Stomach (tissue), 9 donors: ENCODE results near the gene KCNAB1. TPM values are rescaled to one million over a fixed set of nuclear protein-coding genes. Genes with fewer than 3 reads are reported as not detected.

ENCODE experiments used
- DNase-seq, 2 donors: peaks; one replicate each; pipeline versions ENCODE4 v3.0.0 to v3.0.0-alpha.2; 2013 to 2019
- H3K27ac ChIP-seq, 5 donors: fragments of 200-600 bp in 4 of 5; sonication (generic) in 4 of 5; one replicate each; pipeline ENCODE4 v1.5.1; 2013 to 2019; ENCODE audit warnings: mild to moderate bottlenecking in 1 of 5, moderate library complexity in 1 of 5
- H3K27me3 ChIP-seq, 3 donors: fragments of 200-600 bp; sonication (generic); one replicate each; pipeline ENCODE4 v1.5.1; 2017 to 2019; ENCODE audit warnings: mixed run types in 1 of 3
- H3K36me3 ChIP-seq, 4 donors: fragments of 200-600 bp; sonication (generic); 1 replicate in 3 of 4; 2 replicates in 1 of 4; pipeline ENCODE4 v1.5.1; 2016 to 2019
- H3K4me1 ChIP-seq, 4 donors: fragments of 200-600 bp; sonication (generic); one replicate each; pipeline ENCODE4 v1.5.1; 2016 to 2019
- H3K4me3 ChIP-seq, 4 donors: fragments of 200-600 bp; sonication (generic) in 3 of 4; one replicate each; pipeline ENCODE4 v1.5.1; 2016 to 2019; ENCODE audit warnings: mild to moderate bottlenecking in 1 of 4
- H3K9me3 ChIP-seq, 4 donors: fragments of 200-600 bp; sonication (generic); one replicate each; pipeline ENCODE4 v1.5.1; 2016 to 2019
- EP300 ChIP-seq: sonication (generic); formaldehyde crosslinking; IDR thresholded peaks from one replicate; pipeline ENCODE4 v1.6.1; 2017; ENCODE audit warnings: antibody characterized with exemption
- POLR2A ChIP-seq, 4 donors: fragments of 450-650 bp; IDR thresholded peaks; one replicate each; pipeline ENCODE4 v1.6.1; 2016; ENCODE audit warnings: antibody characterized with exemption in 4 of 4, control low read depth in 2 of 4, mild to moderate bottlenecking in 1 of 4, moderate library complexity in 1 of 4
- POLR2AphosphoS5 ChIP-seq, 3 donors: sonication (generic); formaldehyde crosslinking; IDR thresholded peaks; one replicate each; pipeline ENCODE4 v1.6.1; 2016; ENCODE audit warnings: antibody characterized with exemption in 3 of 3
- WGBS, 5 donors: extraction: QIAGEN DNeasy Blood & Tissue Kit in 3 of 5; methylation state at CpG; one replicate each; pipeline versions ENCODE4 v1.1.5 to v1.1.7; 2013 to 2018; 5-methylcytosine and 5-hydroxymethylcytosine counted together
- intact Hi-C: fragments of 100-400 bp; cut with DNase I; formaldehyde crosslinking; loops from one replicate; pipeline ENCODE4 v1.15.1; 2023; ENCODE audit warnings: low total_unique reads
- polyA plus RNA-seq, 3 donors: library from polyadenylated mRNA; stranded (reverse); fragments of 200-250 nt; gene quantifications; one replicate each; pipeline ENCODE4 v1.2.3, GENCODE V29; 2013
- total RNA-seq, 5 donors: library from RNA; depleted of rRNA; stranded (reverse); fragments of >200 nt; gene quantifications; one replicate each; pipeline versions ENCODE4 v1.1.0 to v1.2.3, GENCODE V29; 2014 to 2016
- TF ChIP-seq, protein P1 (sequence below), 7 experiments: fragments of 450-650 bp in 4 of 7; fragments of 200-600 bp in 3 of 7; sonication (generic) in 3 of 7; IDR thresholded peaks; one replicate each; pipeline ENCODE4 v1.5.1; 2016 to 2019; ENCODE audit warnings: antibody characterized with exemption in 7 of 7, control low read depth in 2 of 7, mild to moderate bottlenecking in 1 of 7
- donor health status: healthy with polysubstance abuse.
- donor health status: Bipolar disorder and iron deficiency.
- donor health status: healthy.

KCNAB1 gene
- total and polyA plus RNA-seq, 8 donors, result 0.12 to 3.8 (median 0.29) TPM; not detected in 2

DNA sequence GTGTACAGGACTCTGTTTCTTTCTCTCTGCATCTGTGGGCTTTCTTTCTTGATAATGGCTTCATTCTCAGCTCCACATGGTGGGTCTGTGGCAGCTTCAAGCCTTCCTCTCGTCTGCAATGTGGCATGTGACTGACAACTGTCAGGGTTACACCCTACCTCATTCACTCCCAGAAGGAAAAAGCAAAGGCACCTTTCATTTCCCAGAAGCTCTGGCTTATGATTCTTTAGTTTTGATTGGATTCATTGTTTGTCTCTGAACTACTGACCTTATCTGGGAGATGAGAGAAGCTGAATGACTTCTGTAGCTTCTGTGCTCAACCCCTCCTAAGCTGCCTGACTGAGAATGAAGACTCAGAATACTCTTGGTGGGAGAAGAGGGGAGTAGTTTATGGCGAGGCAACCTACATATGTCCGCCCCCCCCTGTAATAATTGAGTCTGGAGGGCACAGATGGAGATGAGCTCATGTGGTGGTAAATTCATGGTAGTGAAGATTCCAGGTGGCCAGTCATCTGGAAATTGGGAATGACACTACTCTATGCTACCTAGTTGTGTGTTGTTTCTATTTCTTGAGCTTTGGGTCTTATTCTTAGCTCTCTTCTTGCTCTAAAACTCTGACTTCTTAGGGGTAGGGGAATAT is 38.4 kb downstream of the KCNAB1 start:
- no peak overlapping the region for H3K27ac ChIP-seq
- 81 to 92% (median 85%) methylated on average over 3 of the region's 3 CpGs for WGBS, 5 donors
- no peaks in the 10 kb centered on the region for H3K4me1 ChIP-seq
- intact Hi-C loops, result loop anchor here (10.0 kb wide), 1 partner anchor 286 kb away; no protein-coding TSS in a partner anchor
- no peaks in the 10 kb centered on the region for H3K36me3 ChIP-seq
- DNase-seq, result no peak
- no peaks in the 10 kb centered on the region for H3K27me3 ChIP-seq
- H3K4me3 ChIP-seq, result no peak overlapping the region
- no peaks in the 10 kb centered on the region for H3K9me3 ChIP-seq
- no peak for TF ChIP-seq EP300
- TF ChIP-seq, protein P1, sequence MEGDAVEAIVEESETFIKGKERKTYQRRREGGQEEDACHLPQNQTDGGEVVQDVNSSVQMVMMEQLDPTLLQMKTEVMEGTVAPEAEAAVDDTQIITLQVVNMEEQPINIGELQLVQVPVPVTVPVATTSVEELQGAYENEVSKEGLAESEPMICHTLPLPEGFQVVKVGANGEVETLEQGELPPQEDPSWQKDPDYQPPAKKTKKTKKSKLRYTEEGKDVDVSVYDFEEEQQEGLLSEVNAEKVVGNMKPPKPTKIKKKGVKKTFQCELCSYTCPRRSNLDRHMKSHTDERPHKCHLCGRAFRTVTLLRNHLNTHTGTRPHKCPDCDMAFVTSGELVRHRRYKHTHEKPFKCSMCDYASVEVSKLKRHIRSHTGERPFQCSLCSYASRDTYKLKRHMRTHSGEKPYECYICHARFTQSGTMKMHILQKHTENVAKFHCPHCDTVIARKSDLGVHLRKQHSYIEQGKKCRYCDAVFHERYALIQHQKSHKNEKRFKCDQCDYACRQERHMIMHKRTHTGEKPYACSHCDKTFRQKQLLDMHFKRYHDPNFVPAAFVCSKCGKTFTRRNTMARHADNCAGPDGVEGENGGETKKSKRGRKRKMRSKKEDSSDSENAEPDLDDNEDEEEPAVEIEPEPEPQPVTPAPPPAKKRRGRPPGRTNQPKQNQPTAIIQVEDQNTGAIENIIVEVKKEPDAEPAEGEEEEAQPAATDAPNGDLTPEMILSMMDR (IDR thresholded peaks at IDR 0.05), result no peak
- TF ChIP-seq POLR2AphosphoS5 (IDR thresholded peaks at IDR 0.05), result no peak
- TF ChIP-seq POLR2A (IDR thresholded peaks at IDR 0.05), result no peak

- no peak for DNase-seq
- no peak overlapping the region for H3K4me3 ChIP-seq
- H3K36me3 ChIP-seq, result no peaks in the 10 kb centered on the region
- intact Hi-C loops, result no loop called here
- no peaks in the 10 kb centered on the region for H3K27me3 ChIP-seq
- H3K27ac ChIP-seq, result no peak overlapping the region
- H3K4me1 ChIP-seq, result no peaks in the 10 kb centered on the region
- 41 to 59% (median 50%) methylated on average over 3 of the region's 3 CpGs for WGBS, 5 donors
- H3K9me3 ChIP-seq, result no peaks in the 10 kb centered on the region
- TF ChIP-seq EP300 (no peak), POLR2AphosphoS5 (IDR thresholded peaks at IDR 0.05) (no peak), POLR2A (IDR thresholded peaks at IDR 0.05) (no peak)
- TF ChIP-seq, protein P1 (IDR thresholded peaks at IDR 0.05), result no peak
Measured at GRCh38 chr3:156160647-156161046, 40.3 kb downstream of the KCNAB1 start.

- TF ChIP-seq POLR2A (IDR thresholded peaks at IDR 0.05) (no peak), EP300 (no peak)
- TF ChIP-seq, protein P1 (IDR thresholded peaks at IDR 0.05), result no peak
- no peaks in the 10 kb centered on the region for H3K4me1 ChIP-seq
- H3K9me3 ChIP-seq, result no peaks in the 10 kb centered on the region
- no peak overlapping the region for H3K27ac ChIP-seq
- no peaks in the 10 kb centered on the region for H3K27me3 ChIP-seq
- 32 to 68% (median 47%) methylated on average over 1 of the region's 1 CpG for WGBS, 5 donors
- H3K4me3 ChIP-seq, result no peak overlapping the region
- DNase-seq, result no peak
- H3K36me3 ChIP-seq, result no peaks in the 10 kb centered on the region
- intact Hi-C loops, result no loop called here
Measured at GRCh38 chr3:156161172-156161571, 40.8 kb downstream of the KCNAB1 start.

DNA sequence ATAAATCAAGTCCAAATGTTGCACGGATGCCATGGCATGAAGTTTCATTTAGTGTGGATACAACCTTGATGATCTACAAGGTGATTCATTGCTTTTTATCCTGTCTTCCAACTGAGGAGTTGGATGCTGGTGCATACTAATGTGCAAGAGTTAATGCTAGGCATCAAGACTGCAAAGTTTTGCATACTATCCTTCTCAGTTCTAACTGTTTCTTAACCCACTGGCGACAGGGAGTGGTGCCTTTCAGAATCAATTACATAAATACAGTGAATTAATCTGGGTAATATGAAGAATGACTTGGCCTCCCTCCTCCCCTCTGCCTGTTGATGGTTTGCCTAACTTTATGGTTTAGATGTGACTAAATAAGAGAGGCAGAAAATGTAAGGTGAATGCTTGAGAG is 43.5 kb downstream of the KCNAB1 start:
- H3K9me3 ChIP-seq, result no peaks in the 10 kb centered on the region
- H3K4me3 ChIP-seq, result no peak overlapping the region
- H3K36me3 ChIP-seq, result no peaks in the 10 kb centered on the region
- TF ChIP-seq, protein P1 (IDR thresholded peaks at IDR 0.05), result no peak
- TF ChIP-seq POLR2AphosphoS5 (IDR thresholded peaks at IDR 0.05) (no peak), POLR2A (IDR thresholded peaks at IDR 0.05) (no peak), EP300 (no peak)
- 66 to 88% (median 80%) methylated on average over 2 of the region's 2 CpGs for WGBS, 5 donors
- H3K27ac ChIP-seq, result no peak overlapping the region
- no peaks in the 10 kb centered on the region for H3K27me3 ChIP-seq
- no peaks in the 10 kb centered on the region for H3K4me1 ChIP-seq
- intact Hi-C loops, result no loop called here
- DNase-seq, result no peak
